HG03039 (cell line): ENCODE measurements around the gene TMEM108.

Experiments used
- ATAC-seq: cut with Tn5 transposase; IDR thresholded peaks from one replicate; pipeline ENCODE4 v1.9.1; 2021; ENCODE audit warnings: mild to moderate bottlenecking, moderate library complexity; ENCODE audit not compliant: unreplicated experiment

TMEM108 gene

DNA sequence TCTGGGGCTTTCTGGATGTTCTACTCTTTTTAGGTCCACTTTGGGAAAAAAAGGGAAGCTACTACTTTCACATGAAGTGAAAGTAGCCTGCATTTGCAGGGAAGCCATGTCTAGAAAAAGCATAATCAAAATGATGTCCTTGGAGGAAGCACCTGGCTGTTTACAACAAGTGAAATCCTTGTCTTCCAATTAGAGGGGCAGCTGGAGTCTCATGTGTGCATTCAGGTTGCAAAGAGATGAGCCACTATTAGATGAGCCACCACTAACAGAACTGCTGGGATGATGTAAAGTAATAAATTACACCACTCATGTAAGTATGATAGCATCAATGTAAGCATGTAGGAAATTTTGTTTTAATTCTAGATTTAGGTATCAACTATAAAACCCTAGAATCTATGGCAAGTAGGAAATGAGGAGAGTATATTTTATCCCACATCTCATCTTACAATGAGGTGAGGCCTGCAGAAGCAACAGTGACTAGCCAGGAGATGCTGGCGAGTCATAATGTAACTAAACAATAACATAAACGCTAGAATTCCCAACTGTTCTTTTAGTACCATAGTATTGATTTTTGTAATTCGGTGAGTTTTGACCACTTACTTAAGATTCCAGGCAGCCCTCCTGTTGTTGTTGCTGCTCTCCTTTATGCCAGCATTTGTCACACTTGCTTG, 75.9 kb downstream of the TMEM108 start:
- ATAC-seq, result no peak

DNA sequence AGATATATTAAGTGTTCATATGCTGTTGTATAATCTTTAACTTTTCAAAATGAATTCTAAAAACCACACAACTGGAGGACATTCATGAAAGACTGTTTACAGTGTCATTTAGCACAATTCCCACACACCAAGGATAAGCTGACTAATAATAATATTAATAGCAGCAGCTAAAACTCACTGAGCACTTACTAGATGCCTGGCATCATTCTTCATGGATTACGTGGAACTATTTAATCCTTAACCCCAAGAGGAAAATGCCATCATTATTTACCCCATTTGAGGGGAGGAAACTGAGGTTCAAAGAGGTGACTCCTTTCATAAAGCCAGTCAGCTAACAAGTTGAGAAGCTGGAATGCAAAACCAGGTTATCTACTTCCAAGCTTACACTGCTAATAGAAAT, 77.0 kb downstream of the TMEM108 start:
- ATAC-seq, result no peak

DNA sequence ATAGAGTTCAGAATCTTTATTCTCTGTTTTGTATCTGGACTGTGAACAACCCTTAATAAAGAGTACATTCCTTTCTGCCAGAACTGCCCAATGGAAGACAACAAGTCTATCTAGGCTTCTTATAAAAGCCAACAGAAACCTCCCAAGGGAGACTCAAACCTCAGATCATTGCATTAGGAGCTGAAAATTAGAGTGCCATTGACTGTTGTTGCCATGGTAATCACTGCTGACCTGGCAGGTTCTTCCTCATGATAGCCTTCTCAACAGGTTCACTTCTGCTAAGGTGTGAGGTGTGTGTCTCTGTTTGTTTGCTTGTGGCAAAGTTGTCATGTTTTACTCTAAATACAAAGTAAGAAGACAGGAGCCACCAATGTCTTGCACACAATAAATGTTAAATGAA, 79.2 kb downstream of the TMEM108 start:
- ATAC-seq, result no peak

DNA sequence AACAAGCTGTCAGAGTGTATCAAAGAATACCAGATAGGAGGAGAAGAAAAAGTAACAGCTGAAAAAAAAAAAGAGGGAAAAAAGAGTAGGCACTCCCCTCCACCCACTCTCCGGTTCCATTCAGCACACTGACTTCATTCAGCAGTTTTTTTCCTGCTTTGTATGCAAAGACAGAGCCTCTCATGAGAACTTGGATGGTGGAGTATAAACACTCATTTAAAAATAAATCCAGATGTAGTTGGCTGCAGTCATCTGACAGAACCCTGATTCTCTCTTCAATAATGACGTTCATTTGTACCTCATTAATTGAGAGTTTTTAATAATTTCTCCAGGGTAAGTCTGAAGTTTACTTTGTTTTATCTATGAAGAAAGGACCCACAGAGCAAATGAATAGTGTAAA, 81.0 kb downstream of the TMEM108 start:
- no peak for ATAC-seq

DNA sequence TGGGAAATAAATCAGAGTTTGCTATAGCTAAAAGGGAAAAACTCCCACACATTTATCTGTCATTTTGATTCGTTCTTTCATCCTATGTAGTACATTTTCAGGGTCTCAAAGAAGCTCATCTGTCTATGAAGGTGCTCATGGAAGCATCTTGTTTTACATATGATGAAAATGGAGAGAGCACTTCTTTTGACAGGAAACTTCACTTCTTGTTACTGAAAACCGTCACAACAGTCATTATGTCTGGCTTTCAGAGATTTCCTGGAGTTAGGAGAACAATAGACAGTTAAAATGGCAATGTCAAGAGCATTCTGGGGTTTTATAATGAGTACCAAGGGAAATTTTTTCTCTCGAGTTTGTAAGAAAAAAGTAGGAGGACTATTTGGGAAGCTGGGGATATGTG, 83.3 kb downstream of the TMEM108 start:
- no peak for ATAC-seq

DNA sequence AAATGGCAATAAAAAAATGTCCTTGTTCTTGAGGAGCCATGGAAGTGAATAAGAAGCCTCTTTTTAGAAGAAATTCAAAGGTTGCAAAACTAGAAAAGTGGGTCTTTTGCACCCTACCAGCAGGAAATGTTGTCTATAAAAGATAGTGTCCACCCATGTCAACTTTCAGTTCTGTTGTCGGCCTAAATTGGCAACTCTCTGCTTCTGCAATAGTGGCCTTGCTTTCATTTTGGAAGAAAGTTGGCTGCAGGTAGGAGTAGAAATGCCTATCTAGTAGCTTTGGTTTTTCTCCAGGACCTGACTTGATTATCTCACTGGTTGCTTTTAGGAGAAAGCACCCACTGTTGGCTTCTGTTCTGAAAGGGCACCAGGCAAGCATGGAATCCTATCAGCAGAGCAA, 85.4 kb downstream of the TMEM108 start:
- no peak for ATAC-seq

DNA sequence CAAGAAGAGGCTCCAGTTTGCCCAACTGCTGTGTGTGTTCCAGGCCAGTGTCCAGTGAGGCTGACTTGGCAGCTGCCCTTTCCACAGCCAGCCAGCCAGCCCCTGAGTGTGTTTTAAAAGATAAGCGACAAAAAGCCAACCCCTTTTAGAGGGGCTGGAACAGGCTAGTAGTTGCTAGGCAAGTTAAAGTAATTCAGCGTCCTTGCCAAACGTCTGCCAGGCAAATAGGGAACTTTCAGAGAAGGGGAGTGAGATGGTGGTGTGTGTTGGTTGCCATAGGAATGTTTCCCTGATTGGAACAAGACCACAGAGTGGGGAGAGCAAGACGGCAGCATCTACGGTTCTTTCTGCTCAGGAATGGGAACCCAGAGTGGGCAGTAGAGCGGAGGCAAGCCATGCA, 86.3 kb downstream of the TMEM108 start:
- no peak for ATAC-seq

DNA sequence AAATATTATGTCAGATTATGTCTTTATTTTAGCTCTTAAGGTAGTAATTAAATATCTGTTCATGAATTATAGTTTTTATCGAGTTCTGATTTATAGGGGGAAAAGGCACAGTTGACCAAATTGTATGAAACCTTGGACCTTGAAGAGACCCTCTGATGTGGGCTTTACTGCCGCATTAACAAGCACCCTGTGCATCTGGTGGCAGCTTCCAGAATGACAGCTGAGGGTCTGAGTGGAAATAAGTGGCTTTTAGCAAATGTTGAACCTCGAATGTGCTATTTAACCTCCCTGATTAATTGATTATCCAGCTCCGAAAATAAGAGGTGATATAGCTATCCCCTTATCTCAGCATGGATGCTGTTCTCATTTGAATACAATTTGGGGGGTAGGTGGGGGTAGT, 87.0 kb downstream of the TMEM108 start:
- no peak for ATAC-seq

DNA sequence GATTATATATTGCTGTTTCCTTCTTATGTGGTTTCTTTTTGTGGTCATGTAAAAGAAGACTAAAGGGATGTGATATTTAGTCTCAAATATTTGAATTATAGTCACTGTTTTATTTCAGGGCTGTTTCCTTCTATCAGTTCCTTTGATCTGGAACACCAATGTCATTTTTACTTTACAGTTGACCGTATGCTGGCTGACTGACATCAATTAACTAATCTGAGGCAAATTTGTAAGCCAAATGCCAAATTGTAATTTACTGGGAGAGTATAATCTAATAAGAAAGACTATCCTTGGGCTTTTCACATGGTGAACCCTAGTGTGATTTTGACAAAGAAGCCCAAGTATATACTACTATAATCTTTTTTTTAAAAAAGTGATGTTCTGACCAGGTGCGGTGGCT, 87.6 kb downstream of the TMEM108 start:
- ATAC-seq, result no peak

DNA sequence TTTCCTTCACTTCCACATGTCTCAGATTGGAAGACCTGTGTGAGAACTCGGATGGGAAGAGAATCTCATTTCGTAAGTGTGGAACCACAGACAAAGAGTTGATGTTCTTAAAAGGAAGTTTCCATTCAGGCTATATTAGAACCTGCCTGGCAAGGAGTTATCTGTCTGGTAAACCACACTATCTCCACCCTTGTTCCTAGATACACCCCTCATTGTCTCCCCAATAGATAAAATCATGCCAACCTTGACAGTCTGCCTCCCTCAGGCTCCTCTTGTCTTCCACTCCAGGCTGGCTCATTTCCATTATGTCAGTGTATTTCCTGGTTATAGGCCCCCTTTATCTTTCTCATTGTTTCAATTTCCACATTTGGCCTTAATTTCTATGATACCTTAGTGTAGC, 89.2 kb downstream of the TMEM108 start:
- no peak for ATAC-seq

DNA sequence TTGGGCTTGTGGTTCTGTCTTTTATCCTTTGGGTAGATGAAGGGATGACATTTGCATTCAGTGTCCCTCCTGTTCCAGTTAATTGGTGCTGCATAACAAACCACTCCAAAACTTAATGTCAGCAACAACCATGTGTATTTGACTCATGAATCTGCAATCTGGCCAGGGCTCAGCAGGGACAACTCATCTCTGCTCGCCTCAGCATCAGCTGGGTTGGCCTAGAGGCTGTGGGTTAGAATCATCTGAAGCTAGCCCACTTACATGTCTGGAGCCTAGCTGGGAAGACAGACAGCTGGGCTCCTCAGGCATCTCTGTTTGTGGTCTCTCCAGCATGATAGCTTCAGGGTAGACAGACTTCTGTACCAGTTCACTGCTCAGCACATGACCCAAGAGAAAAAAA, 92.0 kb downstream of the TMEM108 start:
- no peak for ATAC-seq

DNA sequence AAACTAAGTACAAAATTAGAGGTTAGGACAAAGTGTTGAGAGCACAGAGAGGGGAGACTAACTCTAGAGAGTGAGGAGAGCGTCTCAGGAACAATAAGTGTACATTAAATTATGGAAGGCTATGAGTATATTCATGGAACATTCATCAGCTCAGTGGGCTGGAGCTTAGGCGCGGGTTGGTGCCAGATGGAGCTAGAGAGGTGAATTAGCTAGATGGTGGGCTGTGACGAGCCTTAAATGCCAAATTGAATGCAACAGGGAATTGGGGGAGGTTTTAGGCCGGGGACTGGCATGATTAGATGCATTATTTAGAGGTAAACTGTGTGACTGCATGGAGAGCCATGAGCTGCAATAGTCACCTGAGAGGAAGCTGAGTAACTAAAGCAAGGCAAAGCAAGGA, 97.1 kb downstream of the TMEM108 start:
- ATAC-seq, result no peak

DNA sequence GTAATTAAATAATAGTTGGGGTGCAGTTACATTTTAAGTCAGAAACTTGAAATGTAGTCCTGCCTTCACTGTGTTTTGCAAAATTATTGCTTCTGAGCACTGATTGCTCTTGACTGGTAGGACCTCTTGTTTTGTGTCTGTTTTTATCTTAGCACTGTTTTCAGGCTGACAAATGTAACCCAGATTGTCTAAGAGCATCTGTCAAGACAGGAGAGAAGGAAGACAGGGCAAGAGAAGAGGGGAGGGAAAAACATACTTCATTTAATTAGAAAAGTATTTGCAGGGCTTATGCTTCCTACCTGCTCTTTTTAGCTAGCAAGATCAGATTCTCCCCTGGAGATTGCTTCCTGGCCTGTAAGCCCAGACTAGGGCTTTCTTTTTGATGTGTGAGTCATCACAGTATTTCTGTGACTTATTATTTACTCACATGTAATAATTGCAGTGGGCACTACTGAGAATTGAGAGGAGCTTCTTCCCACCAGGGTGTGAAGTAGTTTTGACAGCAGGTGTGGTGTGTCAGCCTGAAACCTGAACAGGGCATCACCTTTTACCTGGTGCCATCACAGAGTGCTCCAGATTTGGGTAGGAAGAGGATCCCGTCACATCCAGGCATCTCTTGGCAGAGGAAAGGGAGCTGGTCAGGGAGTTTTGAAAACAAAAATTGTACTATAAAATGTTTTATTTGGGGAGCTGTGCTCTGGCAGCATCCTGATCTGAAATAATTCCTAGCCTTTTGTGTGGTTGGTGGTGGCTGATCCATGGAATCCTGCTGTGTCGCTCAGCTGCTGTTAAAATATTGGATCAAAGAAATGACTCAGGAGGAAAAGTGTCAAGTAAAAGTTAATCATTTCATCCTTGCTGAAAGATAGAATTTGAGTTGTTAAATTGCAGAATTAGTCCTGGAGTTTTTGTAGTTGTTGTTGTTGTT, 98.2 kb downstream of the TMEM108 start:
- peak; percentile 49 for ATAC-seq

DNA sequence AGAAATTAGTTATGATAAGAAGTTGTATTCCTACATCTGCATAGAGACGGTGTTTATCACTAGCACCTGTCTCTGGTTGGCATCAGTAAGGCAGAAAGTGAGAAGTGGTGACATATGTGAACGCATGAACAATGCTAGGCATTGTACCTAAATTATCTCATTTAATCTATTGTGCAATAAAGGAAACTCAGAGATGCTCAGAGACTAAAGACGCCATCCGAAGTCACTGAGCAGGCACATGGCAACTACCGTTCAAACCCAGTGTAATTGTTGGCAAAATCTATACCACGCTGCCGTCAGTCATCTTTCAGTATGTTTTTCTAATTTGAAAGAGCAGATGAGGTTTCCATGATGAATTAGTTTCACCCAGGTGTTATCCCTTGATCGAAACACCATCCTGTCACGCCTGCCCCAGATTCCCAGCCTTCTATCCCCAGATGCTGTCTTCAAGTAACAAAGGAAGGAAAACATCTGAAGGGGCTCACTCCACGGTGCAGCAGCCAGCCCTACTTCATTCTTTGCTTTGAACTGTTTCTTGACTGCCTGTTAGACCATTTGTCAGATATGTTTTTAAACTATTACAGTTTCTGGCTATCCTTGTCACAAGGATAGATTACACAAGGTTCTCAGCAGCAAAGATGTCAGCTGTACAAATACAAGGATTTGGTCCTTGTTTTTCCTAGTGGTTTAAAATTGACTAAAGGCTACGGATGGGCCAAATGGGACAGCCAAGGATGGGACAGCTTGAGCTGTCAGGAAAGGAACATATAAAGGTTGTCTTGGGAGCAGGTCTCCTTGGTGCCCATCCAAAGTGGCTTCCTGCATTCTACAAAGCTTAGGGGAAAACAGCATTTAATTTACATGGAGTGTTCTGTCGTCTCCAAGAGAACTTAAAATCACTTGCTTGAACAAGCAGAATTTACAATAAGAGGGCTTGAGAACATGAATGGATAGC, 99.1 kb downstream of the TMEM108 start:
- ATAC-seq, result no peak

DNA sequence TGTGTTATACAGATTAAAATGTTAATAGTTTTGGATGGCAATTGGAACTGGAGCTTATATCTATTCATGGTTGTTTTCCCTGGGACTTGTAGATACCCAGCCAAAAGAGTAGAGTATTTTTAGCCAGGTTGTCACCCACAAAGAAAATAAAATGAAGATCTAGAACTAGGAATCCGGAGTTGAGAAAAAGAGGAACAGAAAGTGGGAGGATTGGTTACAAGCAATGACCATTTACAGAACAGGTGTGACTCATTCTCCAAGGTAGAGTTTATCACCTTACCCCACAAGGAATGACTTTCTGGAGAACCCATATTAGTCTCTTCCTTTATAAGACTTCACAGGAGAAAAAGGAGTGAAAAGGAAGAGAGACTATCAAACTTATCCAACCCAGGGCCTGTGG, 99.8 kb downstream of the TMEM108 start:
- peak; percentile 87 for ATAC-seq

DNA sequence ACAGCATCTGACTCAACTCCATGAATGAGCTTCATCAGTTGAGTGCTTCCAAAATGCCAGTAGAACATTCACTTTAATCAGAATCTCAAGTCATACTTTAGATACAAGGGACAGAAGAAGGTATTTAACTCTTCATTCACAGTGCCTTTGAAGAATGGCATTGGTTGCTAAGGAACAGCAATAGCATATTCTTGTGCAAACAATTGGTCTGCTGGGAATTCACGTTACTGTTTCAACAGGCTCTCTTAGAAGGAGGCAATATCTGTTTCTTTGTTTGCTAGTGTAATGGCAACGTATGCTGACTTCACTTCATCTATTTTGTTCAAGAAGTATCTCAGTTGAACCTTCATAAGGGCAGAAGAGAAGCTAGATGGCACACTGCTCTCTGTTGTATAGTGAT, 113.9 kb downstream of the TMEM108 start:
- ATAC-seq, result no peak

DNA sequence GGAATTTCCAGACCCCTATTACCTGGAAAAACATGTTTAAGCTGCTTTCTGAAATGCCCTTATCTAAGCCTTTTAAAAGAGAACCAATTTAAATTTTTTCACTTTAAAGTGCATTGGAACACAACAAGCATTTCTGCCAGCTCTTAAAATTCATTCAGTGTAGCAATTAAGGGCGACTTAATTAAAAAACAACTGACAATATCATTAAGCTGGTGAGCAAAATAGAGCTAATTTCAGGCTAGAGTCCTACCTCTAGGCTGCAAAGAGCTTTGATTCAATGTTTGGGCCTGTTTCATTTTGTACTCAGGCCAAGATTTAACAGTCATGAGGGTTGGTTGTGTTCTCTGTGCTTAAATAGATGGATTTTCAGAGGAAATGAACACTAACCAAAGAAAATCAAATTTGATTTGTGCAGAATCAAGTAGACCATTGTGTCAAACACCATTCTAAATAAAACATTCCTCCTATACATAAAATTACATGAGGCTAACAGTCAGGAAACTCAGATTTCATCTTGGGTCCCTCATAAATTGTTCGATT, 114.6 kb downstream of the TMEM108 start:
- no peak for ATAC-seq

DNA sequence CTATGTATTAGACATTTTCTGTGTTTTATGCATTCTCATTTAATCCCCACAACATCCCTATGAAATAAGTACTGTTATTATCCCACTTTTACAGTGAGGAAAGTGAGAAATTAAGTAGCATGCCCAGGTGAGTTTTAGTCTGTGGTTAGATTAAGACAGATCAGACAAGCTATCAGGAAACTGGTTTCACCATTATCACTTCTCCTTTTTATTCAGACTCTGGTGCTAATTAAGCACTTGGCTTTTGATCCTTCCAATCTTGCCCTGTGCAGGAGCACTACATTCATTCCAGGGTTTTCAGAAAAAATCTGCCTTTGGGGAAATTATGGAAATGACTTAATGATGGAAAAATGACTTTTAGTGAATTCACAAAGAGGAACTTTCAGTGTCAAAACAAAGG, 115.2 kb downstream of the TMEM108 start:
- no peak for ATAC-seq

DNA sequence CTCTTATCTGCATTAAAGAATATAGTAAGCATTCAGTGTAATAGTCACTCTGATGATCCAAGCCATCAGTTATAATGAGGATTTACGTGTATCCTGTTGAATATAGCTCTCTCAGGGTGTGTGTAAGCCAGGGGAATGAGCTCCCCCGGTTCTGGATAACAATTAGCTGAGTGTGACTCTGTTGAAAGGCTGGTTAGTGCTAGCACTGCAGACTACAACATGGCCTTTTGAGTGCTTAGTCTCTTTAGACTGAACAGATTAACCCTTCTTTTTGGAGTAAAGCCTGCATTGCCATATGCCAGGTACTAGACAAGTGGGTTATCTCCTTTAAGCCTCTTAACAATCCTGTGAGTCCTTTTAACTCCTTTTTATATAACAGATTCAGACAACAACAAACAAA, 119.5 kb downstream of the TMEM108 start:
- no peak for ATAC-seq

DNA sequence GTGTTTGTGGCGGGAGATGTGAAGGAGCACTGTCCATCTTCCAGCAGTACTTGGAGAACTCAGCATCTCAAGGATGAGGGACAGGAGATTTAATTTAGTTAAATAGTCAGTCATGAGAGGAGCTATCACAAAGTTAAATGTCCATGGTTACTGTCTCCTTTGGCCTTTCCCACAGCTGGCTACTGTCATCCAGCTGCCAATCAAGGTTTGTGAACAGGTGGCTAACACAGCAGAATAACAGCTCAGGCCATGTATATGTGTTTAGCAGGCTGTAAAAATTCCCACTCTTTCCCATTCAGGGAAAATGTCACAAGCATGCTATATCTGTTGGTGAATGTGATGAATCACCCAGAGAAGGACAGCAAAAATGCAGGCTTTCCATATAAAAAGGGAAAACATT, 120.5 kb downstream of the TMEM108 start:
- ATAC-seq, result no peak
